ENCODE measurements around the gene GNPTAB. TPM values are rescaled to one million over a fixed set of nuclear protein-coding genes. Genes with fewer than 3 reads are reported as not detected.
"Not testable (repeated sequence)": the region's sequence is repeated elsewhere in the genome, so short reads cannot be mapped to it uniquely, and the experiment has no call there.

GNPTAB gene
- total RNA-seq, 1 experiment from 2014 or later = 21.0 TPM

- H4K20me1 ChIP-seq (ENCODE audit: low read length) = no peaks in the 10 kb centered on the region
- ATAC-seq = no peak
- peaks cover 5% of the 10 kb centered on the region; the same call in 1 of the 2 replicates for H3K4me1 ChIP-seq (ENCODE audit: insufficient read depth, low read length)
- no peak overlapping the region for H3K27ac ChIP-seq (ENCODE audit: low read length)
- H2AFZ ChIP-seq (ENCODE audit: low read length) = no peak overlapping the region
- H3F3A ChIP-seq (ENCODE audit: low read length, unreplicated experiment) = no peaks in the 10 kb centered on the region
- H3K79me2 ChIP-seq (ENCODE audit: low read length) = no peaks in the 10 kb centered on the region
- H3K4me2 ChIP-seq (ENCODE audit: low read length) = no peak overlapping the region
- H3K9ac ChIP-seq (ENCODE audit: low read length) = no peak overlapping the region
- no peaks in the 10 kb centered on the region for H3K9me3 ChIP-seq (ENCODE audit: low read length)
- POLR2A ChIA-PET (ENCODE audit: unreplicated experiment) = no interaction called here
- no peaks in the 10 kb centered on the region for H3K9me2 ChIP-seq (replicated peaks; ENCODE audit: low read length)
- H3K4me3 ChIP-seq (ENCODE audit: low read length) = no peak overlapping the region
- no TSS peak for BruUV-seq (replicated peaks)
- TF ChIP-seq EZH2 (IDR thresholded peaks at IDR 0.05; ENCODE audit: low read length, unreplicated experiment) (no peak), EZH2phosphoT487 (IDR thresholded peaks at IDR 0.05; ENCODE audit: borderline replicate concordance, low read length) (no peak), CTCF (conservative IDR thresholded peaks at IDR 0.05; ENCODE audit: low read depth, low read length) (no peak)
- no peaks in the 10 kb centered on the region for H3K36me3 ChIP-seq (ENCODE audit: low read depth, low read length)
- CTCF ChIA-PET = no interaction called here
- no peak for DNase-seq
- H3K27me3 ChIP-seq (ENCODE audit: low read length) = no peaks in the 10 kb centered on the region
- intact Hi-C loops (cut with micrococcal nuclease) = no loop called here
These were observed 29.2 kb upstream of the GNPTAB start for GRCh38 chr12:101859664-101860607.

- H3K27ac ChIP-seq (ENCODE audit: low read length) = no peak overlapping the region
- no peaks in the 10 kb centered on the region for H3K36me3 ChIP-seq (ENCODE audit: low read depth, low read length)
- BruUV-seq (replicated peaks) = no TSS peak
- no peak overlapping the region for H3K4me3 ChIP-seq (ENCODE audit: low read length)
- no peak overlapping the region for H2AFZ ChIP-seq (ENCODE audit: low read length)
- no peaks in the 10 kb centered on the region for H3F3A ChIP-seq (ENCODE audit: low read length, unreplicated experiment)
- no peak for ATAC-seq
- ChIA-PET CTCF (no interaction called here), POLR2A (ENCODE audit: unreplicated experiment) (no interaction called here)
- peaks cover 5% of the 10 kb centered on the region; the same call in 1 of the 2 replicates for H3K4me1 ChIP-seq (ENCODE audit: insufficient read depth, low read length)
- H4K20me1 ChIP-seq (ENCODE audit: low read length) = no peaks in the 10 kb centered on the region
- intact Hi-C loops (cut with micrococcal nuclease) = no loop called here
- no peaks in the 10 kb centered on the region for H3K27me3 ChIP-seq (ENCODE audit: low read length)
- no peaks in the 10 kb centered on the region for H3K9me3 ChIP-seq (ENCODE audit: low read length)
- no peaks in the 10 kb centered on the region for H3K9me2 ChIP-seq (replicated peaks; ENCODE audit: low read length)
- TF ChIP-seq CTCF (conservative IDR thresholded peaks at IDR 0.05; ENCODE audit: low read depth, low read length) = no peak
- no peak for TF ChIP-seq EZH2 (IDR thresholded peaks at IDR 0.05; ENCODE audit: low read length, unreplicated experiment)
- no peak for TF ChIP-seq EZH2phosphoT487 (IDR thresholded peaks at IDR 0.05; ENCODE audit: borderline replicate concordance, low read length)
- no peak for DNase-seq
- no peak overlapping the region for H3K4me2 ChIP-seq (ENCODE audit: low read length)
- no peaks in the 10 kb centered on the region for H3K79me2 ChIP-seq (ENCODE audit: low read length)
- no peak overlapping the region for H3K9ac ChIP-seq (ENCODE audit: low read length)
These were observed 27.6 kb upstream of the GNPTAB start for GRCh38 chr12:101858361-101858760.

GRCh38 chr12:101857043-101857558 lies 26.3 kb upstream of the GNPTAB start:
- H3K9me2 ChIP-seq (replicated peaks; ENCODE audit: low read length) = no peaks in the 10 kb centered on the region
- no peaks in the 10 kb centered on the region for H4K20me1 ChIP-seq (ENCODE audit: low read length)
- peaks cover 5% of the 10 kb centered on the region; the same call in 1 of the 2 replicates for H3K4me1 ChIP-seq (ENCODE audit: insufficient read depth, low read length)
- POLR2A ChIA-PET (ENCODE audit: unreplicated experiment) = no interaction called here
- intact Hi-C loops (cut with micrococcal nuclease) = no loop called here
- no peaks in the 10 kb centered on the region for H3K27me3 ChIP-seq (ENCODE audit: low read length)
- no peak overlapping the region for H2AFZ ChIP-seq (ENCODE audit: low read length)
- H3K9me3 ChIP-seq (ENCODE audit: low read length) = no peaks in the 10 kb centered on the region
- TF ChIP-seq EZH2phosphoT487 (IDR thresholded peaks at IDR 0.05; ENCODE audit: borderline replicate concordance, low read length) (no peak), CTCF (conservative IDR thresholded peaks at IDR 0.05; ENCODE audit: low read depth, low read length) (no peak), EZH2 (IDR thresholded peaks at IDR 0.05; ENCODE audit: low read length, unreplicated experiment) (no peak)
- ATAC-seq (peak; percentile 77), DNase-seq (peak; percentile 64)
- CTCF ChIA-PET = no interaction called here
- H3F3A ChIP-seq (ENCODE audit: low read length, unreplicated experiment) = no peaks in the 10 kb centered on the region
- no peak overlapping the region for H3K4me2 ChIP-seq (ENCODE audit: low read length)
- no peak overlapping the region for H3K9ac ChIP-seq (ENCODE audit: low read length)
- H3K36me3 ChIP-seq (ENCODE audit: low read depth, low read length) = no peaks in the 10 kb centered on the region
- no peak overlapping the region for H3K27ac ChIP-seq (ENCODE audit: low read length)
- H3K4me3 ChIP-seq (ENCODE audit: low read length) = no peak overlapping the region
- no TSS peak for BruUV-seq (replicated peaks)
- no peaks in the 10 kb centered on the region for H3K79me2 ChIP-seq (ENCODE audit: low read length)

GRCh38 chr12:101856614-101857013 lies 25.9 kb upstream of the GNPTAB start:
- H3K4me2 ChIP-seq (ENCODE audit: low read length); H3K27me3 ChIP-seq (ENCODE audit: low read length); H3F3A ChIP-seq (ENCODE audit: low read length, unreplicated experiment); H3K27ac ChIP-seq (ENCODE audit: low read length); H3K4me3 ChIP-seq (ENCODE audit: low read length); DNase-seq; H3K9ac ChIP-seq (ENCODE audit: low read length); CTCF ChIA-PET; ATAC-seq; H2AFZ ChIP-seq (ENCODE audit: low read length); H3K36me3 ChIP-seq (ENCODE audit: low read depth, low read length); H3K9me3 ChIP-seq (ENCODE audit: low read length); BruUV-seq (replicated peaks); H4K20me1 ChIP-seq (ENCODE audit: low read length); H3K79me2 ChIP-seq (ENCODE audit: low read length); H3K9me2 ChIP-seq (replicated peaks; ENCODE audit: low read length); intact Hi-C loops (cut with micrococcal nuclease); POLR2A ChIA-PET (ENCODE audit: unreplicated experiment); H3K4me1 ChIP-seq (ENCODE audit: insufficient read depth, low read length): not testable (repeated sequence)

Data from PC-3 (cell line).